Type B pancreatic cell (in vitro differentiated cells): ENCODE results near the gene KCNK2. TPM values are rescaled to one million over a fixed set of nuclear protein-coding genes. Genes with fewer than 3 reads are reported as not detected.

Experiments used
- DNase-seq: peaks from one replicate; pipeline ENCODE4 v3.0.0; 2021; ENCODE audit warnings: mixed read lengths; ENCODE audit not compliant: unreplicated experiment; ENCODE audit errors: extremely low spot score
- H3K27ac Mint-ChIP-seq: 2 replicates; pipeline ENCODE4 v1.8.0; 2021; ENCODE audit warnings: mild to moderate bottlenecking, mixed read lengths
- H3K27me3 Mint-ChIP-seq: 2 replicates; pipeline ENCODE4 v1.8.0; 2021; ENCODE audit warnings: mixed read lengths
- H3K36me3 Mint-ChIP-seq: 2 replicates; pipeline ENCODE4 v1.8.0; 2021; ENCODE audit warnings: mixed read lengths
- H3K4me1 Mint-ChIP-seq: one replicate; pipeline ENCODE4 v1.8.0; 2021; ENCODE audit warnings: mixed read lengths; ENCODE audit not compliant: unreplicated experiment
- H3K4me3 Mint-ChIP-seq: 2 replicates; pipeline ENCODE4 v1.8.0; 2021; ENCODE audit warnings: mild to moderate bottlenecking, mixed read lengths
- H3K9me3 Mint-ChIP-seq: 2 replicates; pipeline ENCODE4 v1.8.0; 2021; ENCODE audit warnings: mixed read lengths
- CTCF ChIP-seq: fragments of 200-600 bp; sonication (generic); conservative IDR thresholded peaks from 2 replicates; pipeline ENCODE4 v1.5.0; 2021; ENCODE audit warnings: antibody characterized with exemption, mild to moderate bottlenecking
- total RNA-seq: library from RNA; stranded (reverse); gene quantifications from 2 replicates; pipeline ENCODE4 v1.2.1, GENCODE V29; 2021; ENCODE audit warnings: low replicate concordance

Gene KCNK2
- total RNA-seq, 1 donor from 2014 or later: 7.1 TPM

GRCh38 chr1:215059947-215060346, 22.6 kb upstream of the KCNK2 start:
- H3K27ac Mint-ChIP-seq: no peak overlapping the region
- no peaks in the 10 kb centered on the region for H3K9me3 Mint-ChIP-seq
- H3K4me3 Mint-ChIP-seq: no peak overlapping the region
- peaks cover 10% of the 10 kb centered on the region for H3K4me1 Mint-ChIP-seq
- no peaks in the 10 kb centered on the region for H3K36me3 Mint-ChIP-seq
- TF ChIP-seq CTCF: no peak
- H3K27me3 Mint-ChIP-seq: no peaks in the 10 kb centered on the region
- no peak for DNase-seq

- Mint-ChIP-seq H3K27me3 (no peaks in the 10 kb centered on the region), H3K27ac (no peak overlapping the region), H3K4me3 (no peak overlapping the region), H3K4me1 (peaks cover 10% of the 10 kb centered on the region), H3K36me3 (no peaks in the 10 kb centered on the region), H3K9me3 (no peaks in the 10 kb centered on the region)
- no peak for TF ChIP-seq CTCF
- DNase-seq: no peak
Measured at GRCh38 chr1:215064327-215064726, 18.2 kb upstream of the KCNK2 start.

GRCh38 chr1:215071078-215071477, 11.5 kb upstream of the KCNK2 start:
- H3K9me3 Mint-ChIP-seq: peaks cover 2% of the 10 kb centered on the region
- no peaks in the 10 kb centered on the region for H3K27me3 Mint-ChIP-seq
- TF ChIP-seq CTCF: no peak
- no peaks in the 10 kb centered on the region for H3K4me1 Mint-ChIP-seq
- H3K36me3 Mint-ChIP-seq: no peaks in the 10 kb centered on the region
- no peak overlapping the region for H3K4me3 Mint-ChIP-seq
- no peak for DNase-seq
- no peak overlapping the region for H3K27ac Mint-ChIP-seq

- H3K9me3 Mint-ChIP-seq: peaks cover 7% of the 10 kb centered on the region
- DNase-seq: no peak
- peaks cover 4% of the 10 kb centered on the region for H3K4me1 Mint-ChIP-seq
- peaks cover 29% of the 10 kb centered on the region for H3K27me3 Mint-ChIP-seq
- H3K36me3 Mint-ChIP-seq: no peaks in the 10 kb centered on the region
- no peak overlapping the region for H3K27ac Mint-ChIP-seq
- H3K4me3 Mint-ChIP-seq: no peak overlapping the region
- TF ChIP-seq CTCF: peak; percentile 39
Measured at GRCh38 chr1:215076322-215076721, 6.2 kb upstream of the KCNK2 start.

GRCh38 chr1:215079456-215079855, 3.1 kb upstream of the KCNK2 start:
- Mint-ChIP-seq H3K27ac (no peak overlapping the region), H3K36me3 (no peaks in the 10 kb centered on the region), H3K9me3 (peaks cover 7% of the 10 kb centered on the region), H3K4me3 (no peak overlapping the region), H3K27me3 (peaks cover 57% of the 10 kb centered on the region), H3K4me1 (peaks cover 13% of the 10 kb centered on the region)
- TF ChIP-seq CTCF: no peak
- DNase-seq: no peak
